ENCODE data around the gene TBC1D24.
A peak's percentile ranks its signal among the peaks of the same experiment; 100 is the strongest.

Gene TBC1D24

DNA sequence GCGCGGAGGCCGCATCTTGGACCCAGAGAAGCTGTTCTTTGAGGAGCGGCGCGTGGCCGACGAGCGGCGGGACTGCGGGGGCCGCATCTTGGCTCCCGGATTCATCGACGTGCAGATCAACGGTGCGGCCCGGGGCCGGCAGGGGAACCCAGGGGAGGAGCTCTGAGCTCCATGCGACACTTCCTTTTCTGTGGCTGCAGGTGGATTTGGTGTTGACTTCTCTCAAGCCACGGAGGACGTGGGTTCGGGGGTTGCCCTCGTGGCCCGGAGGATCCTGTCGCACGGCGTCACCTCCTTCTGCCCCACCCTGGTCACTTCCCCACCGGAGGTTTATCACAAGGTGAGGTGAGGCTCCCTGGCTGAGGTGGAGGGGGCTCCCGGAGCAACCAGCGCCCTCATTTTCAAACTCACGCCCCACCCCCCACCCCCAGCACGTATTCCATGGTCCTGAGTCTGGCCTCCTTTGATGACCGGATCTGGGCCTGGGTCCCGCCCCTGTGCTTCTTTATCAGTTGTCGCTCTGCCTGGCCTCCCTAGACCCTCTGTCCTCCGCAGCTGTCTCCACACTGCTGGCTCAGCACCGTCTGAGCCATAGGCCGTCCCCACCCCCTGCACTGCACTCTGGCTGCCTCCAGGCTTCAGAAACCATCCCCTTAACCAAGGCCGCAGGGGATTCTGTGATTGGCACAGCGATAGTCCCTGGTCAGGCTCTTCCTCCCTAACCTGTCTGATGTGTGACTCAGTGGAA, 46.0 kb downstream of the TBC1D24 start:
- peak overlapping the region; percentile 94 for H3K4me2 ChIP-seq (ENCODE audit: low read length)
- no peak for TF ChIP-seq EZH2phosphoT487 (IDR thresholded peaks at IDR 0.05; ENCODE audit: low read depth)
- no peak for TF ChIP-seq CTCF (IDR thresholded peaks at IDR 0.05; ENCODE audit: low read depth, low read length)
- H4K20me1 ChIP-seq (ENCODE audit: insufficient read depth, low read length): peaks cover 40% of the 10 kb centered on the region
- H3K4me1 ChIP-seq (ENCODE audit: low read length): peaks cover 22% of the 10 kb centered on the region
- no peaks in the 10 kb centered on the region for H3K27me3 ChIP-seq (ENCODE audit: low read depth, low read length)
- peak overlapping the region; percentile 62 for H3K9ac ChIP-seq (ENCODE audit: low read length)
- H3K9me3 ChIP-seq (ENCODE audit: insufficient read depth, low read length): no peaks in the 10 kb centered on the region
- peaks cover 49% of the 10 kb centered on the region for H3K79me2 ChIP-seq (ENCODE audit: low read length)
- no peak overlapping the region for H3K27ac ChIP-seq (ENCODE audit: low read length)
- peak overlapping the region; percentile 95 for H3K4me3 ChIP-seq (ENCODE audit: low read length)
- peaks cover 15% of the 10 kb centered on the region for H3K36me3 ChIP-seq (replicated peaks; ENCODE audit: low read depth, low read length)
- no peak overlapping the region for H2AFZ ChIP-seq (ENCODE audit: low read depth, low read length)

DNA sequence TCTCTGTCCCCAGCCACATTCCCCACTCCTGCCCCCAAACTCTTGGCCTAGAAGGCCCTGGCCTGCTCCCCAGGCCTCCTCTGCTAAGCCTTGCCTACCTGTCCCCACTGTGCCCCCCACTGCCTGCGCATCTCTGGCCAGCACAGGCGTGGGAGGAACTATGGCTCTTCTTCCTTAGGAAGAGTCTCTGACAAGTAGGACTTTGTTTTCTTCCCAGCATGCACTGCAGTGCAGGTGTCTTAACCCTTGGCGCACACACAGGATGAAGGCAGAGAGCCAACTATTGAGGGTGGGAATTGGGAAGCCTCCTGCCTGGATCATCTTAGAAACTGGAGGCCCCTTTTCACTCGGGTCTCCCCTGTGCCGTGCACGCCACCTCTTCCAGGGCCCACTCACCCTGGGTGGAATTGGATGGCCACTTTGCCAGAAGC, 48.9 kb downstream of the TBC1D24 start:
- Histone ChIP-seq H3K79me2 (ENCODE audit: low read length) (peaks cover 20% of the 10 kb centered on the region), H3K4me2 (ENCODE audit: low read length) (no peak overlapping the region), H3K4me1 (ENCODE audit: low read length) (peaks cover 10% of the 10 kb centered on the region; the same call in 1 of the 2 replicates), H3K36me3 (replicated peaks; ENCODE audit: low read depth, low read length) (peaks cover 16% of the 10 kb centered on the region), H3K9me3 (ENCODE audit: insufficient read depth, low read length) (no peaks in the 10 kb centered on the region), H4K20me1 (ENCODE audit: insufficient read depth, low read length) (peaks cover 12% of the 10 kb centered on the region), H3K4me3 (ENCODE audit: low read length) (no peak overlapping the region), H2AFZ (ENCODE audit: low read depth, low read length) (no peak overlapping the region), H3K9ac (ENCODE audit: low read length) (no peak overlapping the region), H3K27ac (ENCODE audit: low read length) (no peak overlapping the region), H3K27me3 (ENCODE audit: low read depth, low read length) (no peaks in the 10 kb centered on the region)
- TF ChIP-seq CTCF (IDR thresholded peaks at IDR 0.05; ENCODE audit: low read depth, low read length): no peak
- TF ChIP-seq EZH2phosphoT487 (IDR thresholded peaks at IDR 0.05; ENCODE audit: low read depth): no peak

DNA sequence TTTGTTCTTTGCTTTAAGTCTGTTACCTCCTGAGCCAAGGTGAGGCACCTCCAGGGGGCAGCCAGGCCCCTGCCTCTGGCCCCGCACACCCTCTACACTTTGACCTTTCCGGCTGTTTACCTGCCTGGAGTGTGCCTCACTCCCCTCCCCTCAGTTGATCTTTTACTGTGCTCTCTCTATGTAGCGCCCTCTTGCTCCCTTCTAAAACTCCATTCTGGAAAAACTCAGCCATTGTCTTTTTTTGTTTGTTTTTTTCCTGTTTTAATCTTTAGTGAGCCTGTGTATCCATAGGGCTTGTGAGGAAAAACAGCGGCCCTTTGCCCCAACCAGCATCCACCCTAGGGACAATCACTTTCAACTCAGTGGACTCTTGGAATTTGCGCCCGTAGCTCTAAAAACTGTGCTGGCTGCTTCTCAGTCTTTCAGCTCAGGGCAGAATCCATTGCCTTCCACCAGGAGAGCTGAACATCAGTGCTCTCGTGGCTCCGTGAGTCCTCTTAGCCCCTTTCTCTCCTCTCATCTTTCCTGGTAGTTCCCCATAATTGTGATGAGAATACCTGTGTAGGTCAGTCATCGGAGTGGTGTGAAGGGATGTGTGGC, 49.5 kb downstream of the TBC1D24 start:
- Histone ChIP-seq H3K4me3 (ENCODE audit: low read length) (no peak overlapping the region), H2AFZ (ENCODE audit: low read depth, low read length) (no peak overlapping the region), H3K9ac (ENCODE audit: low read length) (no peak overlapping the region), H3K27me3 (ENCODE audit: low read depth, low read length) (no peaks in the 10 kb centered on the region), H3K4me2 (ENCODE audit: low read length) (no peak overlapping the region), H3K79me2 (ENCODE audit: low read length) (peaks cover 14% of the 10 kb centered on the region), H4K20me1 (ENCODE audit: insufficient read depth, low read length) (peaks cover 5% of the 10 kb centered on the region; the same call in 1 of the 2 replicates), H3K9me3 (ENCODE audit: insufficient read depth, low read length) (no peaks in the 10 kb centered on the region), H3K36me3 (replicated peaks; ENCODE audit: low read depth, low read length) (peaks cover 19% of the 10 kb centered on the region), H3K4me1 (ENCODE audit: low read length) (peaks cover 10% of the 10 kb centered on the region; the same call in 1 of the 2 replicates), H3K27ac (ENCODE audit: low read length) (no peak overlapping the region)
- TF ChIP-seq CTCF (IDR thresholded peaks at IDR 0.05; ENCODE audit: low read depth, low read length): no peak
- no peak for TF ChIP-seq EZH2phosphoT487 (IDR thresholded peaks at IDR 0.05; ENCODE audit: low read depth)

GRCh38 chr16:2526135-2526534, 51.2 kb downstream of the TBC1D24 start:
- H3K4me2 ChIP-seq (ENCODE audit: low read length): no peak overlapping the region
- H3K27me3 ChIP-seq (ENCODE audit: low read depth, low read length): no peaks in the 10 kb centered on the region
- H4K20me1 ChIP-seq (ENCODE audit: insufficient read depth, low read length): no peaks in the 10 kb centered on the region
- no peak overlapping the region for H2AFZ ChIP-seq (ENCODE audit: low read depth, low read length)
- peaks cover 22% of the 10 kb centered on the region for H3K36me3 ChIP-seq (replicated peaks; ENCODE audit: low read depth, low read length)
- H3K27ac ChIP-seq (ENCODE audit: low read length): no peak overlapping the region
- no peak overlapping the region for H3K9ac ChIP-seq (ENCODE audit: low read length)
- no peaks in the 10 kb centered on the region for H3K9me3 ChIP-seq (ENCODE audit: insufficient read depth, low read length)
- peaks cover 3% of the 10 kb centered on the region for H3K79me2 ChIP-seq (ENCODE audit: low read length)
- H3K4me1 ChIP-seq (ENCODE audit: low read length): peaks cover 6% of the 10 kb centered on the region; the same call in 1 of the 2 replicates
- no peak overlapping the region for H3K4me3 ChIP-seq (ENCODE audit: low read length)
- no peak for TF ChIP-seq EZH2phosphoT487 (IDR thresholded peaks at IDR 0.05; ENCODE audit: low read depth)
- no peak for TF ChIP-seq CTCF (IDR thresholded peaks at IDR 0.05; ENCODE audit: low read depth, low read length)
